GM12873 (cell line): ENCODE data around the gene HSPE1.

Source experiments
- CTCF ChIP-seq: IDR thresholded peaks from 2 replicates; pipeline ENCODE4 v1.5.1; 2012; ENCODE audit warnings: low read depth, mild to moderate bottlenecking, moderate library complexity, low read length, control low read depth; ENCODE audit not compliant: insufficient read depth; ENCODE audit errors: missing control alignments

Gene HSPE1

GRCh38 chr2:197502201-197502600 is 2.0 kb downstream of the HSPE1 start:
- no peak for TF ChIP-seq CTCF

GRCh38 chr2:197502685-197503084 is 2.5 kb downstream of the HSPE1 start:
- no peak for TF ChIP-seq CTCF

- TF ChIP-seq CTCF: no peak
Measured at GRCh38 chr2:197504000-197504399, 3.8 kb downstream of the HSPE1 start.

GRCh38 chr2:197504512-197504911 is 4.3 kb downstream of the HSPE1 start:
- no peak for TF ChIP-seq CTCF

- TF ChIP-seq CTCF: no peak
Measured at GRCh38 chr2:197506658-197507057, 6.5 kb downstream of the HSPE1 start.

- TF ChIP-seq CTCF: no peak
Measured at GRCh38 chr2:197513915-197514314, 13.7 kb downstream of the HSPE1 start.

GRCh38 chr2:197514754-197515153 is 14.6 kb downstream of the HSPE1 start:
- no peak for TF ChIP-seq CTCF
